IMR-90 (cell line): Measurements from ENCODE around the gene PLXNA1. TPM values are rescaled to one million over a fixed set of nuclear protein-coding genes. Genes with fewer than 3 reads are reported as not detected.

Source experiments
- ATAC-seq: fragments of 200-7000 bp; cut with Tn5 transposase; 2 replicates; pipeline ENCODE4 v1.9.1; 2020; ENCODE audit warnings: low read depth, mild to moderate bottlenecking, moderate library complexity
- BruUV-seq: library from RNA; stranded (reverse); fragments of 400-500 nt; replicated peaks from 2 replicates; lab custom pipeline; 2021; lab: Mats Ljungman, UMichigan
- CTCF ChIA-PET: fragments of 300-600 bp; formaldehyde crosslinking; extraction: SDS; loops from one replicate; lab custom pipeline; 2021; ENCODE audit warnings: antibody characterized with exemption; lab: Yijun Ruan, JAX
- POLR2A ChIA-PET: fragments of 300-600 bp; sonication (Branson Sonifier 250); formaldehyde crosslinking; loops from one replicate; lab custom pipeline; 2022; ENCODE audit warnings: antibody characterized with exemption; ENCODE audit not compliant: unreplicated experiment; lab: Charles Lee
- DNase-seq: peaks from one replicate; pipeline ENCODE4 v3.0.0; 2013
- H2AFZ ChIP-seq: replicated peaks from 2 replicates; pipeline ENCODE3; 2013; ENCODE audit warnings: low read length, mild to moderate bottlenecking; ENCODE audit not compliant: poor library complexity
- H2AK5ac ChIP-seq: 2 replicates; pipeline ENCODE4 v1.6.1; 2013; ENCODE audit warnings: low read depth, low read length, inconsistent platforms
- H2AK9ac ChIP-seq: replicated peaks from 2 replicates; pipeline ENCODE3; 2013; ENCODE audit warnings: mild to moderate bottlenecking, low read depth, low read length, moderate library complexity; ENCODE audit not compliant: poor library complexity
- H2BK120ac ChIP-seq: 2 replicates; pipeline ENCODE4 v1.6.1; 2013; ENCODE audit warnings: low read depth, low read length, inconsistent platforms
- H2BK15ac ChIP-seq: 3 replicates; pipeline ENCODE4 v1.6.1; 2013; ENCODE audit warnings: low read depth, low read length, inconsistent platforms
- H2BK20ac ChIP-seq: 2 replicates; pipeline ENCODE4 v1.6.1; 2013; ENCODE audit warnings: low read depth, mild to moderate bottlenecking, inconsistent platforms, low read length, moderate library complexity
- H2BK5ac ChIP-seq: 2 replicates; pipeline ENCODE4 v1.6.1; 2013; ENCODE audit warnings: mild to moderate bottlenecking, low read depth, low read length, inconsistent platforms; ENCODE audit not compliant: poor library complexity, severe bottlenecking
- H3K14ac ChIP-seq: replicated peaks from 2 replicates; pipeline ENCODE4 v1.6.1; 2013; ENCODE audit warnings: low read depth, low read length, inconsistent platforms
- H3K18ac ChIP-seq: 2 replicates; pipeline ENCODE4 v1.6.1; 2013; ENCODE audit warnings: low read depth, low read length, control low read depth
- H3K23ac ChIP-seq: 2 replicates; pipeline ENCODE4 v1.6.1; 2013; ENCODE audit warnings: low read depth, low read length, inconsistent platforms
- H3K27ac ChIP-seq: 2 replicates; pipeline ENCODE4 v1.5.1; 2013; ENCODE audit warnings: mild to moderate bottlenecking, control low read depth, low read length; ENCODE audit not compliant: insufficient read depth
- H3K27me3 ChIP-seq: 2 replicates; pipeline ENCODE4 v1.6.1; 2013; ENCODE audit warnings: low read length; ENCODE audit not compliant: control insufficient read depth, insufficient read depth
- H3K36me3 ChIP-seq: 2 replicates; pipeline ENCODE4 v1.6.1; 2013; ENCODE audit warnings: low read length, mixed read lengths; ENCODE audit not compliant: control insufficient read depth, insufficient read depth
- H3K4ac ChIP-seq: 2 replicates; pipeline ENCODE4 v1.6.1; 2013; ENCODE audit warnings: low read depth, low read length, inconsistent platforms
- H3K4me1 ChIP-seq: 2 replicates; pipeline ENCODE4 v1.6.1; 2013; ENCODE audit warnings: low read length, mixed read lengths; ENCODE audit not compliant: control insufficient read depth, insufficient read depth
- H3K4me2 ChIP-seq: 2 replicates; pipeline ENCODE4 v1.6.1; 2013; ENCODE audit warnings: low read depth, mild to moderate bottlenecking, control low read depth, low read length, moderate library complexity
- H3K4me3 ChIP-seq: 2 replicates; pipeline ENCODE4 v1.5.1; 2013; ENCODE audit warnings: low read depth, mild to moderate bottlenecking, control low read depth, low read length, moderate library complexity; ENCODE audit not compliant: insufficient read depth
- H3K56ac ChIP-seq: 2 replicates; pipeline ENCODE4 v1.6.1; 2013; ENCODE audit warnings: low read length, inconsistent platforms; ENCODE audit not compliant: insufficient read depth; ENCODE audit errors: extremely low read depth
- H3K79me1 ChIP-seq, 2 experiments: 2 replicates each; pipeline ENCODE4 v1.6.1; 2013; ENCODE audit warnings: low read length in 2 of 2, inconsistent platforms in 1 of 2, low read depth in 1 of 2
- H3K9ac ChIP-seq: 2 replicates; pipeline ENCODE4 v1.6.1; 2013; ENCODE audit warnings: low read depth, low read length, control low read depth
- H3K9me1 ChIP-seq: 2 replicates; pipeline ENCODE4 v1.6.1; 2013; ENCODE audit warnings: low read length, inconsistent platforms; ENCODE audit not compliant: insufficient read depth
- H3K9me3 ChIP-seq: 2 replicates; pipeline ENCODE4 v1.6.1; 2013; ENCODE audit warnings: low read length; ENCODE audit not compliant: control insufficient read depth, insufficient read depth
- H4K20me1 ChIP-seq: 2 replicates; pipeline ENCODE4 v1.6.1; 2013; ENCODE audit warnings: low read length, inconsistent platforms; ENCODE audit not compliant: insufficient read depth
- H4K5ac ChIP-seq: 2 replicates; pipeline ENCODE4 v1.6.1; 2013; ENCODE audit warnings: mild to moderate bottlenecking, low read depth, low read length, control low read depth
- H4K8ac ChIP-seq, 2 experiments: 2 replicates each; pipeline ENCODE4 v1.6.1; 2013; ENCODE audit warnings: low read depth in 2 of 2, low read length in 2 of 2, control low read depth in 1 of 2, inconsistent platforms in 1 of 2
- H4K91ac ChIP-seq: 2 replicates; pipeline ENCODE4 v1.6.1; 2013; ENCODE audit warnings: low read depth, low read length, inconsistent platforms; ENCODE audit not compliant: insufficient read depth
- FOS ChIP-seq: fragments of 150-350 bp; IDR thresholded peaks from 2 replicates; pipeline ENCODE4 v1.6.1; 2016; ENCODE audit warnings: low read depth, low read length
- MAFK ChIP-seq: IDR thresholded peaks from 2 replicates; pipeline ENCODE4 v1.6.1; 2012; ENCODE audit warnings: low read depth, low read length, improper control_type of control experiment
- POLR2A ChIP-seq: IDR thresholded peaks from 2 replicates; pipeline ENCODE4 v1.6.1; 2012; ENCODE audit warnings: mild to moderate bottlenecking, low read depth, low read length
- RAD21 ChIP-seq: IDR thresholded peaks from 2 replicates; pipeline ENCODE4 v1.6.1; 2012; ENCODE audit warnings: low read length, improper control_type of control experiment
- RCOR1 ChIP-seq: IDR thresholded peaks from 2 replicates; pipeline ENCODE4 v1.6.1; 2012; ENCODE audit warnings: mild to moderate bottlenecking, low read length, improper control_type of control experiment; ENCODE audit not compliant: insufficient replicate concordance
- WGBS, 2 experiments: methylation state at CpG; one replicate each; pipeline versions ENCODE4 v1.1.5 to v1.1.7; 2013; ENCODE audit warnings: missing lambda C conversion rate in 2 of 2; ENCODE audit not compliant: insufficient read length in 1 of 2; ENCODE audit errors: extremely low coverage in 2 of 2; 5-methylcytosine and 5-hydroxymethylcytosine counted together
- dilution Hi-C: fragments of 300-500 bp; cut with HindIII; formaldehyde crosslinking; loops from one replicate; pipeline ENCODE4 v1.14.3; 2018; ENCODE audit warnings: low sequenced_read_pairs; ENCODE audit not compliant: unreplicated experiment
- in situ Hi-C: fragments of 300-500 bp; cut with MboI; formaldehyde crosslinking; loops from 3 replicates; pipeline ENCODE4 v1.14.3; 2019; ENCODE audit warnings: low sequenced_read_pairs, inconsistent platforms, mixed read lengths
- intact Hi-C: fragments of 100-400 bp; cut with micrococcal nuclease; formaldehyde crosslinking; loops from 2 replicates; pipeline ENCODE4 v1.10.0; 2022
- polyA plus RNA-seq, 3 experiments: library from polyadenylated mRNA; depleted of rRNA; stranded (reverse); fragments of >200 nt; gene quantifications; 2 replicates each; pipeline ENCODE4 v1.2.3, GENCODE V29; 2012; ENCODE audit warnings: low replicate concordance in 1 of 3
- total RNA-seq: library from RNA; depleted of rRNA; stranded (reverse); fragments of >200 nt; gene quantifications from 2 replicates; pipeline ENCODE4 v1.2.3, GENCODE V29; 2012

Gene PLXNA1
- total and polyA plus RNA-seq, 2 of the 4 experiments (the other 2 are of a cell fraction) = 13.6 to 49.4 TPM

- no peak for TF ChIP-seq MAFK
- TF ChIP-seq RCOR1 = no peak
- no peak for TF ChIP-seq POLR2A
- TF ChIP-seq RAD21 = no peak
- no peak for TF ChIP-seq FOS
- Histone ChIP-seq H4K5ac (0 out of 2 replicates have a peak overlapping the region, but pooled peaks have one; percentile 77), H3K79me1 (0 out of 4 replicates have a peak, but pooled peaks cover 0 to 6% of the 10 kb centered on the region in 2 experiments), H3K27ac (peak overlapping the region; percentile 58; the same call in 1 of the 2 replicates), H3K56ac (no peak overlapping the region), H3K4ac (peak overlapping the region; percentile 73), H3K9me3 (no peaks in the 10 kb centered on the region), H2AK9ac (no peak overlapping the region), H2BK120ac (peak overlapping the region; percentile 69), H3K4me3 (no peak overlapping the region), H3K36me3 (no peaks in the 10 kb centered on the region), H3K23ac (peak overlapping the region; percentile 29; the same call in 1 of the 2 replicates), H4K20me1 (no peaks in the 10 kb centered on the region), H3K18ac (no peak overlapping the region), H4K8ac (peak overlapping the region in 1 of 2 experiments; percentile 45; a peak in 1 of 4 replicates), H3K27me3 (no peaks in the 10 kb centered on the region), H3K4me1 (peaks cover 25% of the 10 kb centered on the region), H3K9me1 (peaks cover 36% of the 10 kb centered on the region), H2BK15ac (no peak overlapping the region), H2BK5ac (peak overlapping the region; percentile 40), H2AFZ (no peak overlapping the region), H4K91ac (no peak overlapping the region), H3K4me2 (peak overlapping the region; percentile 73), H3K14ac (peak overlapping the region; percentile 54; the same call in 1 of the 2 replicates), H3K9ac (no peak overlapping the region), H2AK5ac (no peak overlapping the region), H2BK20ac (peak overlapping the region; percentile 53; the same call in 1 of the 2 replicates)
- intact Hi-C loops (no loop called here), dilution Hi-C loops (no loop called here), in situ Hi-C loops (no loop called here)
- DNase-seq (peak; percentile 69), ATAC-seq (peak; percentile 66)
- ChIA-PET CTCF (no interaction called here), POLR2A (no interaction called here)
- BruUV-seq = no TSS peak
- WGBS, 2 experiments = no CpG with 5 or more reads among the region's 4 CpGs
Measured at GRCh38 chr3:126934031-126934531, 48.8 kb upstream of the PLXNA1 start.
